BE2C (cell line): Measurements from ENCODE around the gene PELI1.

ENCODE experiments used
- DNase-seq: peaks from one replicate; pipeline ENCODE4 v3.0.0-alpha.2; 2020
- H3K27me3 ChIP-seq: fragments of 250-450 bp; sonication (Bioruptor Pico); 2 replicates; pipeline ENCODE4 v1.5.1; 2020; ENCODE audit warnings: mild to moderate bottlenecking
- H3K36me3 ChIP-seq: fragments of 250-450 bp; sonication (Bioruptor Pico); 2 replicates; pipeline ENCODE4 v1.5.1; 2020; ENCODE audit warnings: mild to moderate bottlenecking
- H3K4me1 ChIP-seq: fragments of 250-450 bp; sonication (Bioruptor Pico); 2 replicates; pipeline ENCODE4 v1.5.1; 2020
- H3K4me3 ChIP-seq: 2 replicates; pipeline ENCODE4 v1.5.1; 2011; ENCODE audit warnings: low read depth, low read length
- H3K9me3 ChIP-seq: fragments of 250-450 bp; sonication (Bioruptor Pico); 2 replicates; pipeline ENCODE4 v1.5.1; 2020
- TF ChIP-seq, protein P1 (sequence below): IDR thresholded peaks from 2 replicates; pipeline ENCODE4 v1.5.1; 2012; ENCODE audit warnings: mild to moderate bottlenecking, low read depth, low read length

Gene PELI1

DNA sequence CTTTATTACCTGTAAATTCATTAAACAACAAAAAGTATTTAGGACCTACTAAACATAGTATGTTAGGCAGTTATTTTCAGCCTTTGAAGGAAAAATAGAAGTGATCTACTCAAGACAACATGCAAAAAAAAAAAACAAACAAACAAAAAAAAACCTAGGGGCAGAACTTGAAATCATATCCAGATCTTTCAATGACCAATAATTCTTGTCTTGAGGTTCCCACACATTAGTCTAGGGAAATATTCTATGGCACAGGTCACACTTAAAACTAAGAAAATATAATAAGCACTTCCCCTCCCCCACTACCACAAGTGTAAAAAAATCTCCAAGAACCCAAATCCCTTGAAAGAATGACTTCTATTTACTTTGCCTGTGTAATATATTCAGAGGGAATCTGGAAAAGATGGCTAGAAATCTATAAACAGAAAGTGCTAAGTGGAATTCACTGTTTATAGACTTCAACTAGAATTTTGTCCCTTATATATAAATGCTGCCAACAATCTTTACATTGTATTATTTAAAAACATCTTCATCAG, 3.5 kb downstream of the PELI1 start:
- H3K36me3 ChIP-seq, result no peaks in the 10 kb centered on the region
- H3K4me3 ChIP-seq, result no peak overlapping the region
- TF ChIP-seq, protein P1, sequence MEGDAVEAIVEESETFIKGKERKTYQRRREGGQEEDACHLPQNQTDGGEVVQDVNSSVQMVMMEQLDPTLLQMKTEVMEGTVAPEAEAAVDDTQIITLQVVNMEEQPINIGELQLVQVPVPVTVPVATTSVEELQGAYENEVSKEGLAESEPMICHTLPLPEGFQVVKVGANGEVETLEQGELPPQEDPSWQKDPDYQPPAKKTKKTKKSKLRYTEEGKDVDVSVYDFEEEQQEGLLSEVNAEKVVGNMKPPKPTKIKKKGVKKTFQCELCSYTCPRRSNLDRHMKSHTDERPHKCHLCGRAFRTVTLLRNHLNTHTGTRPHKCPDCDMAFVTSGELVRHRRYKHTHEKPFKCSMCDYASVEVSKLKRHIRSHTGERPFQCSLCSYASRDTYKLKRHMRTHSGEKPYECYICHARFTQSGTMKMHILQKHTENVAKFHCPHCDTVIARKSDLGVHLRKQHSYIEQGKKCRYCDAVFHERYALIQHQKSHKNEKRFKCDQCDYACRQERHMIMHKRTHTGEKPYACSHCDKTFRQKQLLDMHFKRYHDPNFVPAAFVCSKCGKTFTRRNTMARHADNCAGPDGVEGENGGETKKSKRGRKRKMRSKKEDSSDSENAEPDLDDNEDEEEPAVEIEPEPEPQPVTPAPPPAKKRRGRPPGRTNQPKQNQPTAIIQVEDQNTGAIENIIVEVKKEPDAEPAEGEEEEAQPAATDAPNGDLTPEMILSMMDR, result no peak
- no peak for DNase-seq
- no peaks in the 10 kb centered on the region for H3K27me3 ChIP-seq
- no peaks in the 10 kb centered on the region for H3K4me1 ChIP-seq
- H3K9me3 ChIP-seq, result no peaks in the 10 kb centered on the region

DNA sequence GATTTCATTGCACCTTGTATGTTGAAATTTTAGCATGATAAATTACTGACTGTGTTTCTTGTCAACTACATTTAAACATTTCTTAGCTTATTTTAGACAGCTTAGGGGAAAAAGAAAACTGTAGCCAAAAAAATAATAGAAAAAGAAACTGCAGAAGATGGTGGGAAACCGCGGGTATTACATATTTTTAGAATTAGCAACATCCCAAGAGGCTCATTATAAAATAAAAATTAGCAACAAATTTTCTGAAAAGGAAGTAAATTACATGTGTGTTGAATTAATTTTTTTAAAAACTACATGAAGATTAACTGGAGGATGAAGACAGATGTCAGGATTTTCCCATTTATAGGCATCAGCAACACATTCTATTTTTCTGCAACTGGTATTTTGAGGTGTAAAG, 4.3 kb downstream of the PELI1 start:
- TF ChIP-seq, protein P1, result no peak
- no peaks in the 10 kb centered on the region for H3K36me3 ChIP-seq
- DNase-seq, result no peak
- no peaks in the 10 kb centered on the region for H3K27me3 ChIP-seq
- H3K4me1 ChIP-seq, result no peaks in the 10 kb centered on the region
- H3K4me3 ChIP-seq, result no peak overlapping the region
- no peaks in the 10 kb centered on the region for H3K9me3 ChIP-seq

DNA sequence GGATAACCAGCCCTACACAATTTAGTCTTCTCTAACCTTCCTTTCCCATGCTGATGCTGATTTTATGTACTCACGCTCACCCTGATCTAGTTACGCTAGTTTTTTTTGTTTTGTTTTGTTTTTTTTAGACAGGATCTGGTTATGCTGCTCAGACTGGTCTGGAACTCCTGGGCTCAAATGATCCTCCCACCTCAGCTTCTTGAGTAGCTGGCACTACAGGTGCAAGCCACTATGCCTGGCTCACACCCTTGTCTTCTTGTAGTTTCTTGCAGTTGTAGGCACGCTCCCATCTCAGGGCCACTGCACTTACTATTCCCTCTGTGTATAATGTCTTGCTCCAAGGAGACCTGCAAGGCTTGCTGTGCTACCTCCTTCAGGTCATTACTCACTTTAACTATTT, 6.2 kb downstream of the PELI1 start:
- no peak for DNase-seq
- no peaks in the 10 kb centered on the region for H3K36me3 ChIP-seq
- no peak overlapping the region for H3K4me3 ChIP-seq
- H3K27me3 ChIP-seq, result no peaks in the 10 kb centered on the region
- H3K9me3 ChIP-seq, result no peaks in the 10 kb centered on the region
- TF ChIP-seq, protein P1, result no peak
- H3K4me1 ChIP-seq, result no peaks in the 10 kb centered on the region

DNA sequence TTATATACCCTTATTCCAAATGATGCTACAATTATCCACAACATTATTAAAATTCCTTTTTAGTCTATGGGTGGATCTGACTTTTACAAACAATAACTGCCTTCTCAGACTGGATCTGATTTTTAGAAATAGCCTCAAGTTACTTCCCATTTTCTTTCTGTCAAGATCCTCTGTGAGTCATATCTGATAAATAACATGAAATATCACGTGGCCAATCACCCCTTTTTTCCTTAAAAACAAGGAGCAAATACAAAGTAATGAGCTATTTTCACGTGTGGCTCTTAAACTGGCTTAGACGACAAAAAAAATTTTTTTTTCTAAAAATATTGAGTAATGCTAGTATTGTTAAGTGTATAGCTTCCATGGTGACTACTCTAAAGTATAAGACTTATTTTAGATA, 6.7 kb downstream of the PELI1 start:
- Histone ChIP-seq H3K4me3 (no peak overlapping the region), H3K27me3 (no peaks in the 10 kb centered on the region), H3K4me1 (no peaks in the 10 kb centered on the region), H3K36me3 (no peaks in the 10 kb centered on the region), H3K9me3 (no peaks in the 10 kb centered on the region)
- no peak for DNase-seq
- TF ChIP-seq, protein P1, result no peak

DNA sequence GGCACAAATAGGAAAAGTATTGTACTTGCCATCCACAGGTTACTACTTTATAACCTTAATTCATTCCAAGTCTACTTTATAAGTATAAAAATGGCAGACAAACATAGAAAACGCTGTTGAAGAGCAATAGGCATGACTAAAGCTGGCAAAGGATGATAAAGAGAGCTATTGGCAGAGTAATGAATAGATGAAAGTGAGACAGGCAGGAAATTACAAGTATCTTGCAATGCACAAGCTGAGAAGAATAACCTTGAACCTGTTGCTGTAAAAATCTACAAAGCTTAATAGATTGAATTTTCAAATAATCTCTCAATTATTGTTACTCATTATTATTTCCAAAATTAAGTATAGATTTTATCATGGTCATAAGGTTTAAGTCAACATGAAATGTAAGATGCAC, 8.8 kb downstream of the PELI1 start:
- H3K4me1 ChIP-seq, result no peaks in the 10 kb centered on the region
- no peaks in the 10 kb centered on the region for H3K9me3 ChIP-seq
- H3K36me3 ChIP-seq, result no peaks in the 10 kb centered on the region
- TF ChIP-seq, protein P1, result no peak
- no peaks in the 10 kb centered on the region for H3K27me3 ChIP-seq
- no peak overlapping the region for H3K4me3 ChIP-seq
- DNase-seq, result no peak

DNA sequence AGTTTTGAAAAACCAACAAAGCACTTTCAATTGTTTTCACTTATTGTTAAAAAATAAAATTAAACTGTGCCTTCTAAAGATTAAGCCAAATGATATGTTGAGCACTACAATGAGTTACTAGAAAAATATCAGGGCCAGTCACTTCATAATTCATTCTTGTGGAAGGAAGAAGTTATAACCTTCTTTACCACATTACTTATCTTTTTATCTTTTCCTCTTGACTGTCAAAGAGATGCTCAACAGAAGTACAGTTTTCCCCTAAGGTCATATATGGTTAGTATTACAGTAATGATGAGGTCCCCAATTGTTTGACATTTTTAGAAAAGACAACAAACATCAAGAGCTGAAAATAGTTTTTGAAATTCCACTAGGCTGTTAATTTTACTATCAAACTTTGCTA, 9.4 kb downstream of the PELI1 start:
- H3K9me3 ChIP-seq, result no peaks in the 10 kb centered on the region
- no peak for DNase-seq
- H3K36me3 ChIP-seq, result no peaks in the 10 kb centered on the region
- no peaks in the 10 kb centered on the region for H3K27me3 ChIP-seq
- TF ChIP-seq, protein P1, result no peak
- no peak overlapping the region for H3K4me3 ChIP-seq
- no peaks in the 10 kb centered on the region for H3K4me1 ChIP-seq
